Stimulated activated CD4-positive, alpha-beta T cell treated with anti-CD3 and anti-CD28 coated beads, Interleukin-2, amount 100 ng/mL, for 24 hours (primary cell): ENCODE results near the gene SERPING1.

Experiments
- DNase-seq, 2 donors: peaks; one replicate each; pipeline ENCODE4 v3.0.0-alpha.2; 2020

SERPING1 gene

GRCh38 chr11:57597916-57598830, 688 bp downstream of the SERPING1 start:
- DNase-seq = no peak

- no peak for DNase-seq
Observed at GRCh38 chr11:57598831-57599155, 1.3 kb downstream of the SERPING1 start.

- DNase-seq = no peak
Observed at GRCh38 chr11:57599381-57599780, 1.9 kb downstream of the SERPING1 start.

DNA sequence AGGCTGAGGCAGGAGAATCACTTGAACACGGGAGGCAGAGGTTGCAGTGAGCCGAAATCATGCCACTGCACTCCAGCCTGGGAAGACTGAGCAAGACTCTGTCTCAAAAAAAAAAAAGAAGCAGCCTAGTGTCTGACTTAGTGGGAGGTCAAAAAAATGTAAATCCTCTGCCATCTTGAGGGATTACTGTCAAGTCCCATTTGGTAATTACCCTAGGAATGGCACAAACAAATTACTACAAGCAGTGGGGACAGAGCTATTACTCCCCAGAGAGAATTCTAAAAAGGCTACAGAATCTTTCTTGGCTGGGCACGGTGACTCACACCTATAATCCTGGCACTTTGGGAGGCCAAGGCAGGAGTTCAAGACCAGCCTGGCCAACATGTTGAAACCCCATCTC, 3.8 kb downstream of the SERPING1 start:
- DNase-seq = no peak

- DNase-seq = no peak
Observed at GRCh38 chr11:57604296-57605027, 7.0 kb downstream of the SERPING1 start.

DNA sequence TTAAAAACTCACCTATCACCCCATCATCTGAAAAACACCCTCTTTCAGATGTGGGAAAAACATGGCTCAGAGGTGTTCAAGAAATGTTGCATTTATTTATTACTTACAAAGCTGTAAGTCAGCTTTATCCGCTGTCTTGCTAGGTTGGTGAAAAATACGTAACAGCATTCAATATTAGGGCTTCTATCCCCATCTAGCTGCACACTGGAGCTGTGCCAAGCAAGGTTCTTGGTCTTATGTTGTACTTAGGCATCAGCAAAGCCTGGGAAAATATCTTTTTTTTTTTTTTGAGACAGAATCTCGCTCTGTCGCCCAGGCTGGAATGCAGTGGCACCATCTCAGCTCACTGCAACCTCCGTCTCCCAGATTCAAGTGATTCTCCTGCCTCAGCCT, 7.5 kb downstream of the SERPING1 start:
- no peak for DNase-seq

DNA sequence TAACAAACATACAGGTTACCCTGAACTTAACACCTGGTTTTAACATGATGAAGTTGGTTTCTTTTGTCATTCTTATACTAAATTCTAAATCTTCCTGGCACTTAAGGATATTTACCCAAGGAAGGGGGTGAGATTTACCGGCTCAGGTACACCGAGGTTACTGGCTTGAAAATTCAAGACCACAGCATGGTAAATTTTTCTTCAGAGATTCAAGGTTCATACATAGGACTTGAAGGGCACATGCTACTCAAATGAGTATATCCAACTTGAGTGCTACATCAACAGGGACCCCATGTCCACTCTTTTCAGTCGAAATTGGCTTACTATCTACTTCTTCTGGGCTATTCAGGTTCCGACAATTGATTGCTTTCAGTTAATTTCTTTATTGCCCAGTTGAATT, 12.7 kb downstream of the SERPING1 start:
- DNase-seq = no peak

DNA sequence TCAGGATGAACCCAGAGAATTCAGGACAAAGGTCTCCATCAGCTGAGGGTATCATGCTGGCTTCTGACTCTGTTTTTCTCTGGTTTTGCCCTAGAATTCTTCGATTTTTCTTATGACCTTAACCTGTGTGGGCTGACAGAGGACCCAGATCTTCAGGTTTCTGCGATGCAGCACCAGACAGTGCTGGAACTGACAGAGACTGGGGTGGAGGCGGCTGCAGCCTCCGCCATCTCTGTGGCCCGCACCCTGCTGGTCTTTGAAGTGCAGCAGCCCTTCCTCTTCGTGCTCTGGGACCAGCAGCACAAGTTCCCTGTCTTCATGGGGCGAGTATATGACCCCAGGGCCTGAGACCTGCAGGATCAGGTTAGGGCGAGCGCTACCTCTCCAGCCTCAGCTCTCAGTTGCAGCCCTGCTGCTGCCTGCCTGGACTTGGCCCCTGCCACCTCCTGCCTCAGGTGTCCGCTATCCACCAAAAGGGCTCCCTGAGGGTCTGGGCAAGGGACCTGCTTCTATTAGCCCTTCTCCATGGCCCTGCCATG, 16.8 kb downstream of the SERPING1 start:
- no peak for DNase-seq

DNA sequence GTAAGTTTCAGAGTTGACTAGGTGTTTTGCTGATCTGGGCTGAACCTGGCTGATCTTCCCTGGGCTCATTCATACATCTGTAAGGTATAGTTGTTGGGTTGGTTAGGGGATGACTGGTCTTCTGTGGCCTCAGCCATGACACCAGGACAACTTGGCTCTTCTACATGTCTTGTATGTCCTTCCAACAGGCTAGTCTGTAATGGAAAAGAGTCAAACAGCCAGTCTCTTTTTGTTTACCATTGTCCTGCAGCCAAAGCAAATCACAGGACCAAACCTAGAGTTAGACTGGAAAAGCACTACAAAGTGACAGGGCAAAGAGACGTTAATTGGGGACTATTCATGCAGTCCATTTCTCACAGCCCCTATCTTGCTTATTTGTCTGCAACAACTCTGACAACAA, 17.8 kb downstream of the SERPING1 start:
- no peak for DNase-seq

GRCh38 chr11:57616595-57616994, 19.1 kb downstream of the SERPING1 start:
- DNase-seq = no peak

GRCh38 chr11:57618438-57618837, 21.0 kb downstream of the SERPING1 start:
- DNase-seq = no peak

DNA sequence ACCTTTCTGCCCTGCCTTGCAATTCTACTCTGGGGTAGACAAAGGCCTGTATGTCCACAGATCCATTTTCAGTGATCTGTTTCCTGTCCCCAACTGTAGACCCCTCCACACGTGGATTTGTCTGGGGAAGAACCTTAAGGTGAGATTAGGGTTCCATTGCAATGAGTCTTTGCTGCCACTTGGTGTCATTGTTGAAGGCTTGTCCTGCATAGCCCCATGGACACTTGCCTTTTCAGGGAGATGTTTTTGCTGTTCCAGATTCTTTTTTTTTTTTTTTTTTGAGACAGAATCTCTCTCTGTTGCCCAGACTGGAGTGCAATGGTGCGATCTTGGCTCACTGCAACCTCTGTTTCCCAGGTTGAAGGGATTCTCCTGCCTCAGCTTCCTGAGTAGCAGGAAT, 21.8 kb downstream of the SERPING1 start:
- no peak for DNase-seq

- DNase-seq = no peak
Observed at GRCh38 chr11:57620467-57620866, 23.0 kb downstream of the SERPING1 start.

GRCh38 chr11:57622263-57622662, 24.8 kb downstream of the SERPING1 start:
- no peak for DNase-seq

- no peak for DNase-seq
Observed at GRCh38 chr11:57624864-57625263, 27.4 kb downstream of the SERPING1 start.

- no peak for DNase-seq
Observed at GRCh38 chr11:57626895-57627294, 29.4 kb downstream of the SERPING1 start.

GRCh38 chr11:57630171-57630570, 32.7 kb downstream of the SERPING1 start:
- DNase-seq = no peak

DNA sequence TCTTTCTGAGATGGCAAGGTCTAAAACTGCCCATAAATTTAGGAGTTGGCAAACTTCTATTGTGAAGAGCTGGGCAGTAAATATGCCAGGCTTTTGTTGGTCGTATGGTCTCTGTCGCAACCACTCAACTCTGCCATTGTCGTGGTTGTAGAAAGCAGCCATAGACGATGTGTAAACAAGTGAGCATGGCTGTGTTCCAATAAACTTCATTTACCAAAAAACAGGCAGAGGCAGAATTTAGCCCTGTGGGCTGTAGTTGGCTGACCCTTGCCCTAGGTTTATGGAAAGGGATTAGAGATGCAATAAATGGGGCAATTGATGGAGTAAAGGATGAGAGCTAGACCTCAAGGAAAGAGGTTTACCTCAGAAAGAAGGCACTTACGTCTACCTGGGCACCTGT, 34.6 kb downstream of the SERPING1 start:
- DNase-seq = no peak

DNA sequence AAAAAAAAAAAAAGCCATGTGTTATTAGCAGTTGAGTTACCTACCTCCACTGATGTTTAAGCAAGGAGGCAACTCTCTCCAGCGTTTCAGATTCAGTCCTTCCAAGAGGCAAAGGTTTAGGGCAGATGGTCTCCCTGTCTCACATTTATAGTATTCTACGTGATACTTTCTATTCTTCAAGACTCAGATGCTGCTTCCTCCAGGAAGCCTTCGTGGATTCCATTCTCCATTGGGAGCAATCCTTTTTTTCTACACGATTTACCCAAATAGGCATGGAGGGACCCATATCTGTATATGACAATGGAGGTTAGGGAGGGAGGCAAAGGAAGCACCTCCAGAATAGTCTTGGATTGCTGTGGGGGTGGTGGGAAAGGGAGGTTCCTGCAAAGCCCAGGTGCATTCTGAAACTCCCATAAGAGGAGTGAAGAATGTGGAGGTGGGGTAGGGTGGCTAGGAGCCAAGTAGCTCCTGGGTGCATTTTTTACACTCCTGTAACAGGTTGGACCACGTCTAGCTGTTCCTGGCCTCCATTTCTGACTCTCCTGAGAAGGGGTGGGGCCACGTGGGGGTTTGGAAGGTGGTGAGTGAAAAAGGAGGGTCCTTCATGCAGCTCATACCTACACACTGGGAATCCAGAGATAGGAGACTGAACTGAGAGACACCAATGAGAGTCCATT, 36.0 kb downstream of the SERPING1 start:
- DNase-seq = no peak

DNA sequence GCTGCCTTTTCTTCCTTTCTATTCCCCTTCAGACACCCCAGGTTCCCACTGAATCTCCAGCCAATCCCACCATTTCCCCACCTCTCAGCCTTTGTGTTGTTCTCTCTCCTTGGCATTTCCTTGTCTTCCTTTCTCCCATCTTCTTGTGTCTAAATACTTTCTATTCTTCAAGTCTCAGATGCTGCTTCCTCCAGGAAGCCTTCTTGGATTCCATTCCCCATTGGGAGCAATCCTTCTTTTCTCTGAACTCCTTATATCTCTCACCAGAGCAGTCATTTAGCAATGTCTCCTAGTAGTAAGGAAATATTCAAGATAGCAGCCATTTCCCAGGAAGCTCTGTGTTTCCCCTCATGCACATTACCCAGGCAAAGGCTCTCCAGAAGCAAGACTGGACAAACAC, 36.8 kb downstream of the SERPING1 start:
- DNase-seq = no peak

- DNase-seq = no peak
Observed at GRCh38 chr11:57635246-57635645, 37.8 kb downstream of the SERPING1 start.

DNA sequence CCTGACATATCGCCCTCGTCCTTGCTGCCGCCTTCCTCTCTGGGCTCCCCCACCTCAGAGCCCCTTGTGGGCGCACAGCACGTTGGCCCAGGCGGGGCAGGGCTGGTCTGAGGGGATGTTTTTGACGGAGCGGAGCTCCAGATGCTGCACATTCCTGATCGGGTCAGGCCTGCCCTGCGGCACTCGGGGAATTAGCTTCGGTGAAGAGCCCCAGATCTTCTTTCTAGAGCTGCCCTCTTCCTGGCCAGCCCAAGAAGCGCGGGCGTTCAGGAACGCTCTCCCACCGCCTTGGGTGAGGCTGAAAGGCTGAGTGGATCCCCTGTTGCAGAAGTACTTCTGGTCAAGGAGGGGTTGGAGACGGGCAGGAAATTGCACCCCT, 40.1 kb downstream of the SERPING1 start:
- DNase-seq = no peak

GRCh38 chr11:57638005-57638781, 40.7 kb downstream of the SERPING1 start:
- no peak for DNase-seq
